ENCODE data around the gene TMEM135. TPM values are rescaled to one million over a fixed set of nuclear protein-coding genes. Genes with fewer than 3 reads are reported as not detected.
"Not testable (repeated sequence)": the region's sequence is repeated elsewhere in the genome, so short reads cannot be mapped to it uniquely, and the experiment has no call there.

The TMEM135 gene
- total and polyA plus RNA-seq, 2 donors (not counting 1 experiment from before 2014, with no cell fraction given) = 2.7 to 19.5 TPM

- intact Hi-C loops (cut with micrococcal nuclease) = no loop called here
- Histone ChIP-seq H3K36me3 (replicated peaks in 1 of 2; ENCODE audit: control extremely low read depth in 1 of 2, control insufficient read depth in 1 of 2, extremely low read depth in 1 of 2, insufficient read depth in 2 of 2, low read length in 1 of 2) (no peaks in the 10 kb centered on the region), H3K27me3 (replicated peaks in 1 of 4; ENCODE audit: control extremely low read depth in 1 of 4, control insufficient read depth in 3 of 4, insufficient read depth in 4 of 4, low read length in 3 of 4) (no peaks in the 10 kb centered on the region), H4K20me1 (ENCODE audit: control insufficient read depth, insufficient read depth, low read length, poor library complexity, severe bottlenecking) (no peaks in the 10 kb centered on the region), H2AFZ (ENCODE audit: insufficient read depth, low read depth, low read length, poor library complexity, severe bottlenecking) (no peak overlapping the region), H3K9ac (ENCODE audit: low read length) (no peak overlapping the region), H3K79me2 (ENCODE audit: control insufficient read depth, insufficient read depth, low read length) (peaks cover 6% of the 10 kb centered on the region), H3K4me1 (ENCODE audit: control insufficient read depth in 2 of 2, insufficient read depth in 2 of 2, low read length in 2 of 2) (peaks cover 0 to 8% of the 10 kb centered on the region in 2 donors), H3K9me3 (ENCODE audit: control extremely low read depth in 1 of 3, control insufficient read depth in 2 of 3, insufficient read depth in 1 of 3, low read length in 2 of 3) (no peaks in the 10 kb centered on the region), H3K4me3 (ENCODE audit: control extremely low read depth in 1 of 5, extremely low read depth in 1 of 5, insufficient read depth in 1 of 5, low read depth in 2 of 5, low read length in 4 of 5) (no peak overlapping the region), H3K27ac (ENCODE audit: low read length in 2 of 2) (no peak overlapping the region), H3K4me2 (replicated peaks; ENCODE audit: low read depth, low read length, poor library complexity, severe bottlenecking) (no peak overlapping the region)
- no peaks in the 10 kb centered on the region for H3K9me3 Mint-ChIP-seq (ENCODE audit: insufficient read depth)
- TF ChIP-seq CTCF (IDR thresholded peaks at IDR 0.05) (no peak), EZH2 (IDR thresholded peaks at IDR 0.05; ENCODE audit: borderline replicate concordance, insufficient read depth, low read depth, low read length, poor library complexity, severe bottlenecking) (no peak)
- H3K27me3 Mint-ChIP-seq = no peaks in the 10 kb centered on the region
- H3K4me1 Mint-ChIP-seq = peaks cover 28% of the 10 kb centered on the region
- 80% methylated on average over 1 of the region's 2 CpGs for WGBS (ENCODE audit: insufficient coverage)
- DNase-seq (no peak), ATAC-seq (ENCODE audit: low read depth) (no peak)
- no peak overlapping the region for H3K27ac Mint-ChIP-seq
- POLR2A ChIA-PET = no interaction called here
- H3K4me3 Mint-ChIP-seq = no peak overlapping the region
- CTCF ChIA-PET = no interaction called here
These were observed 119.2 kb downstream of the TMEM135 start for GRCh38 chr11:87156970-87157369.

GRCh38 chr11:87169076-87169475 is 131.3 kb downstream of the TMEM135 start:
- peaks cover 17% of the 10 kb centered on the region for H3K9me3 Mint-ChIP-seq (ENCODE audit: insufficient read depth)
- H3K4me1 Mint-ChIP-seq; ATAC-seq (ENCODE audit: low read depth); H3K79me2 ChIP-seq (ENCODE audit: control insufficient read depth, insufficient read depth, low read length); H3K27ac ChIP-seq (ENCODE audit: low read length in 2 of 2); H3K27ac Mint-ChIP-seq; CTCF ChIA-PET; H3K36me3 ChIP-seq (replicated peaks in 1 of 2; ENCODE audit: control extremely low read depth in 1 of 2, control insufficient read depth in 1 of 2, extremely low read depth in 1 of 2, insufficient read depth in 2 of 2, low read length in 1 of 2); H3K4me2 ChIP-seq (replicated peaks; ENCODE audit: low read depth, low read length, poor library complexity, severe bottlenecking); H3K4me1 ChIP-seq (ENCODE audit: control insufficient read depth in 2 of 2, insufficient read depth in 2 of 2, low read length in 2 of 2); H3K4me3 Mint-ChIP-seq; H3K27me3 Mint-ChIP-seq; H3K4me3 ChIP-seq (ENCODE audit: control extremely low read depth in 1 of 5, extremely low read depth in 1 of 5, insufficient read depth in 1 of 5, low read depth in 2 of 5, low read length in 4 of 5); DNase-seq; POLR2A ChIA-PET; H4K20me1 ChIP-seq (ENCODE audit: control insufficient read depth, insufficient read depth, low read length, poor library complexity, severe bottlenecking); H2AFZ ChIP-seq (ENCODE audit: insufficient read depth, low read depth, low read length, poor library complexity, severe bottlenecking); H3K9ac ChIP-seq (ENCODE audit: low read length); H3K9me3 ChIP-seq (ENCODE audit: control extremely low read depth in 1 of 3, control insufficient read depth in 2 of 3, insufficient read depth in 1 of 3, low read length in 2 of 3); intact Hi-C loops (cut with micrococcal nuclease); H3K27me3 ChIP-seq (replicated peaks in 1 of 4; ENCODE audit: control extremely low read depth in 1 of 4, control insufficient read depth in 3 of 4, insufficient read depth in 4 of 4, low read length in 3 of 4): not testable (repeated sequence)
- 100% methylated on average over 2 of the region's 3 CpGs for WGBS (ENCODE audit: insufficient coverage)
